Measurements from ENCODE around the gene IRF5.

GRCh38 chr7:128899392-128899791, 38.3 kb upstream of the IRF5 start:
- TF ChIP-seq CTCF (IDR thresholded peaks at IDR 0.05) (no peak), POLR2A (IDR thresholded peaks at IDR 0.05) (no peak)
